ENCODE results near the gene SERPINB10. TPM values are rescaled to one million over a fixed set of nuclear protein-coding genes. Genes with fewer than 3 reads are reported as not detected.
"Not testable (repeated sequence)": the region's sequence is repeated elsewhere in the genome, so short reads cannot be mapped to it uniquely, and the experiment has no call there.

Gene SERPINB10
- total RNA-seq, 1 donor from 2014 or later = not detected

GRCh38 chr18:63892566-63892965, 15.2 kb upstream of the SERPINB10 start:
- DNase-seq (ENCODE audit: low read depth in 2 of 2) = no peak

GRCh38 chr18:63894106-63894772, 13.5 kb upstream of the SERPINB10 start:
- no peak for DNase-seq (ENCODE audit: low read depth in 2 of 2)

GRCh38 chr18:63895190-63895589, 12.6 kb upstream of the SERPINB10 start:
- no peak for DNase-seq (ENCODE audit: low read depth in 2 of 2)

GRCh38 chr18:63897072-63897471, 10.7 kb upstream of the SERPINB10 start:
- DNase-seq (ENCODE audit: low read depth in 2 of 2) = peak in 1 of 2 donors; percentile 35

- no peak for DNase-seq (ENCODE audit: low read depth in 2 of 2)
These were observed 8.6 kb upstream of the SERPINB10 start for GRCh38 chr18:63899206-63899605.

GRCh38 chr18:63903851-63904570, 3.7 kb upstream of the SERPINB10 start:
- no peak for DNase-seq (ENCODE audit: low read depth in 2 of 2)

GRCh38 chr18:63904694-63905093, 3.1 kb upstream of the SERPINB10 start:
- no peak for DNase-seq (ENCODE audit: low read depth in 2 of 2)

- DNase-seq (ENCODE audit: low read depth in 2 of 2) = no peak
These were observed 2.4 kb upstream of the SERPINB10 start for GRCh38 chr18:63905361-63905760.

- no peak for DNase-seq (ENCODE audit: low read depth in 2 of 2)
These were observed 1.7 kb upstream of the SERPINB10 start for GRCh38 chr18:63906056-63906455.

- DNase-seq (ENCODE audit: low read depth in 2 of 2) = no peak
These were observed 1.1 kb downstream of the SERPINB10 start for GRCh38 chr18:63908858-63909257.

- no peak for DNase-seq (ENCODE audit: low read depth in 2 of 2)
These were observed 2.1 kb downstream of the SERPINB10 start for GRCh38 chr18:63909870-63910269.

- DNase-seq (ENCODE audit: low read depth in 2 of 2) = no peak
These were observed 10.1 kb downstream of the SERPINB10 start for GRCh38 chr18:63917817-63918216.

GRCh38 chr18:63922049-63922448, 14.3 kb downstream of the SERPINB10 start:
- DNase-seq (ENCODE audit: low read depth in 2 of 2) = no peak

GRCh38 chr18:63924551-63924950, 16.8 kb downstream of the SERPINB10 start:
- no peak for DNase-seq (ENCODE audit: low read depth in 2 of 2)

GRCh38 chr18:63928331-63928730, 20.6 kb downstream of the SERPINB10 start:
- no peak for DNase-seq (ENCODE audit: low read depth in 2 of 2)

GRCh38 chr18:63929369-63929768, 21.6 kb downstream of the SERPINB10 start:
- not testable (repeated sequence) for DNase-seq (ENCODE audit: low read depth in 2 of 2)

GRCh38 chr18:63930773-63931354, 23.1 kb downstream of the SERPINB10 start:
- no peak for DNase-seq (ENCODE audit: low read depth in 2 of 2)

- DNase-seq (ENCODE audit: low read depth in 2 of 2) = peak; percentile 62 to 66
These were observed 28.6 kb downstream of the SERPINB10 start for GRCh38 chr18:63936156-63936931.

GRCh38 chr18:63936932-63937393, 29.2 kb downstream of the SERPINB10 start:
- no peak for DNase-seq (ENCODE audit: low read depth in 2 of 2)

GRCh38 chr18:63940008-63940407, 32.2 kb downstream of the SERPINB10 start:
- DNase-seq (ENCODE audit: low read depth in 2 of 2) = no peak

GRCh38 chr18:63940543-63941050, 32.8 kb downstream of the SERPINB10 start:
- DNase-seq (ENCODE audit: low read depth in 2 of 2) = not testable (repeated sequence)

Measured in lung microvascular endothelial cell (primary cell).